CD4-positive, alpha-beta T cell treated with Interleukin-15 for 4 hours (primary cell): ENCODE data around the gene RAPGEF5.

ENCODE experiments used
- DNase-seq: peaks from one replicate; pipeline ENCODE4 v3.0.0-alpha.2; 2020; ENCODE audit warnings: low spot score

The RAPGEF5 gene

DNA sequence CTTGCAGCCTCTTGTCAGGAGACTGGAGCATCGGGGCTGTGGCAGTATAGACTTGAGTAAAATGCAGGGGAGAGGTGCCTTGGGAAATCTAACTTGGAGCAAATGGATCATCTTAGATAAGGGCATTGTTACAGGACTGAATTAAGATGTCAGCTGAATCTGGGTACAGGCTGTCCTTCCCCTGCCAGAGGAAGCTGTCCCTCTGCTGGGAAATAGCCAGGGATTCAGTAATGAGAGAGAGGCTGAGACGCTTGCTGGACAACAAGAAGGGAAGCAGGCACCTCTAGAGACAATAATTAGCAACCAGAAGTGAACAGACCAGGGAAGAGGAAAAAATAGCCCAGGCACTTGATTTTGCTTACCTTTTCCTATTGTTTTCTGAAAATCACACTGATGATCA lies 20.7 kb upstream of the RAPGEF5 start:
- no peak for DNase-seq

DNA sequence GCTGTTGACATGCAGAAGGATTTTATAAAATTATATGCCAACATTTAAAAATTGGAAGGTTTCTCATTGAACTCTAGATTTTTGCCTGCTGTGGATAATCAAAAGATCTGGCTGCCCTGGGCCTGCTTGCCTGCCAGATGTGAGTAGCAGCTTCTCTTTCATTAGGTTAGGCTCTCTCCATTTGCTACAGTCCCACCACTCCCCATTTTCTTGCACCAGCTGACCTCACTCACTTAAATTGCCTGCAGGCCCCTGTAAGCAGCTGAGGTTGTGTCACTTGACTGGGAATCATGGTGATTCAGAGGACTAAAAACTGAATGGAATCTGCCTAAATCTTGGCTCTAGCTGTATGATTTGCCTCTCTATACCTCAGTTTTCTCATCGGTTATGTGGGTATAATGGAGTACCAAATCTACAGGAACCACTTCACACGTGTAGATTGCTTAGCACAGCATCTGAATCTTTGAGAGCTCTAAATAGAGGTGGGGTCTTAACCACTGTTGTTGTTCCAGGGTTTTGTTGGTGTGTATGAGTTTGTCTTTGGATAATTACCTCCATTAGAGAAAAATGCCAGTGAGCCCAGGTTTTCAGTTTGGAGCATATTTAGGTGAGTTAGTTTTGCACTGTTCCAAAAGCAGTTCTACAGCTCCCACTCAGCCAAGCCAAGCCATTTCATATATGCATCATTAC lies 18.6 kb upstream of the RAPGEF5 start:
- DNase-seq: no peak

DNA sequence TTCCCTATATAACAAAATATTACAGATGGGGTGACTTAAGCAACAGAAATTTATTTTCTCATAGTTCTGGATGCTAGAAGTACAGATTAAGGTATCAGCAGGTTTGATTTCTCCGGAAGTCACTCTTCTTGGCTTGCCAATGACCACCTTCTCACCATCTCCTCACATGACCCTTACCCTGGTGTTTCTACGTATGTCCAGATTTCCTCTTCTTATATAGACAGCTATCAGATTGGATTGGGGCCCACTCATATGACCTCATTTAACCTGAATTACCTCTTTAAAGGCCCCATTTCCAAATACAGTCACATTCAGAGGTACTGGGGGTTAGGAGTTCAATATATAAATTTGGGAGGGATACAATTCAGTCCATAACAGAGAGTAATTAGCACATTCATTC lies 17.0 kb upstream of the RAPGEF5 start:
- DNase-seq: no peak

DNA sequence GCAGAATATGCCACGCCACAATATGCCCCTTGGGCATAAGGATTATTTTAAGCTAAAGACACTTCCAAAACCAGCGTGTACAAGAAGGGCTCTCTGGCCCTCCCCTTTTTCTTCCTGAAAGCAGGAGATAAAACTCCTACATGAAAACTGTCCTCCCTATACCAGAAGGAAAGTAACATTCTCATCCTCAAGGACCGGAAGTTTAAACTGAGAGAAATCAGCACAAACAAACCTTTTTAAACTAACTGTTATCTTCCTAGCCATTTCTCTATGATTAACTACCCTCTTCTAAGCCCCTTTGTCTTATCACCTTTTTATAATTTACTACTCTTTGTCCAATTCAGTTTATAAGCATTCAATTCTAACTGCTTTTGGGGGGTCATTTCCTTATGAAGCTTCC lies 16.4 kb upstream of the RAPGEF5 start:
- no peak for DNase-seq

DNA sequence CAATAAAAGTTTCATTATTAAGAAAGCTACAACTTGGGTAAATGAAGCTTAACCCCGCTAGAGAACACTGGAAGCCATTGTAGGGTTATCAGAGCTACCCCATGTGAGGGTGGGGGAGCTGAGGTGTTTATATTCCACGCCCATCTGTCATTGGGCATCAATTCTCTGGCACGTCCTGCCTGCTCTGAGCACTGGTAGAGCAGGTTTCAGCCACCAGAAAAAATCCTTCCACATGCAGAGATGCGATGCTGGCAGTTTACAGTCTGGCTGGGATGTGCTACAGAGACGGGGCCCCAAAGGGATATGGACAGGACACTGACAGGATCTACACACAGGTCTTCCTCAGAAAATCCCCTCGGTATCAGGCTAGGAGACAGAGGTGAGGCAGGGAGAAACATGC lies 15.9 kb upstream of the RAPGEF5 start:
- no peak for DNase-seq

DNA sequence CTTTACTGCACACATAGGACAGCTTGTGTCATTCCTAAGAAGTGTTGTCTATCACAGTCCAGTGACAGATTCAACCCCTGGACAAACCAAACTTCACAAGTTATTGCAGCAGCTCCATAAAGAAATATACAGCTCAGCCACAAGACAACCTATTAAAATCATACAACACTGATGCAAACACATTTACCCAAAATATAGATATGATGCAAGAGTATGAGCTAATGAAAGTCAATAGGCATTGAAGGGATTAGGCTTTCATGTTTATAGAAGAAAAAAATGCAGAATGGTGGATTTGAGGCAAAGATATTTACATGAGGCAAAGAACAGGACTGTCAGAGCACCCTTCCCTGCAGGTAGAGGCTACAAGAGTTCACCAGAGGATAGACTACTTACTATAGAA lies 14.9 kb upstream of the RAPGEF5 start:
- no peak for DNase-seq

DNA sequence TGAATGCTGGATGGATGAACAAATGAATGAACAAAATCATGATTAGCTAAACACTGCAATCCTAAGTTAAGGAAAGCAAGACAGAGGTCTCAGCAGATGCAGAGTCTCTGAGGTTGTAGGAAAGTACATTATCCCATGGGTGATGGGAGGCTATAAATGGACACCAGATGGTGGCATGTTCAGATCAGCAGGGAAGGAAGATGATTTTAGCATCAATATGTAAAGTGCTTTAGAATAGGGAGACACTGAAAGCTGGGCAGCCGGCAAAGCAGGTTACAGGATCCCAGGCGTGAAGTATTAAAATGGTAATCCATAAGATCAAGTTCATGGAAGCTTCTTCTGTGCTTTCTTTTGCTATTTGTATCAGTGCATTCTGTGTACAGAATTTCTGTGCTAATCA lies 7.9 kb upstream of the RAPGEF5 start:
- DNase-seq: no peak

DNA sequence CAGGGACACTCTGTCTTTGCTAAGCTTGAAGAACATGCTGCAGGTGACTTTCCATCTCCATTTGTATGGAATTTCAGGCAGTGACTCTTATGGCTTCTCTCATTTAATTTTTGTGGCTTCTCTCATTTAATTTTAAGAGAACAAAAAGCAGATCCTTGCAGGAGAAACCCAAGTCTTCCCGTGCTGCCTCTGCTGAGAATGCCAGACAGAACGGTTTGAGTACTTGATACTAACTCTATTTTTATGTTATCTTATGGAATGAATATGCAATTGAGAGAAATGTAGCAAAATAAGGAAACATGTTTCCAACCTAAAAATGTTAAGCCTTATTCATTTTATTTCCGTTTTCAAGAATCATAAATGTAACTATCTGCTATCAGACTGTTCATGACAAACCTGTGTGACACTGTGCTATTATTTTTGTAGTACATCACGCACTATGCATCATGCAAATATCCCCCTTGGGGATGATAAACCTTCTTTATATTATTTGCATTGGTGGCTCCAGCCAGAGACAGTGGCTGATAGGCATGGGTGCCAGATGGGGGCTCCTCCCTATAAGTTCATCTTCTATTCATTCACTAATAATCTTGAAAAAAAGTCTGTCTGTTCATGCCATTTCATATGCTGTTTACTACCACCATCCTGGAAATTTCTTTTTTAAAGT lies 6.9 kb upstream of the RAPGEF5 start:
- no peak for DNase-seq

DNA sequence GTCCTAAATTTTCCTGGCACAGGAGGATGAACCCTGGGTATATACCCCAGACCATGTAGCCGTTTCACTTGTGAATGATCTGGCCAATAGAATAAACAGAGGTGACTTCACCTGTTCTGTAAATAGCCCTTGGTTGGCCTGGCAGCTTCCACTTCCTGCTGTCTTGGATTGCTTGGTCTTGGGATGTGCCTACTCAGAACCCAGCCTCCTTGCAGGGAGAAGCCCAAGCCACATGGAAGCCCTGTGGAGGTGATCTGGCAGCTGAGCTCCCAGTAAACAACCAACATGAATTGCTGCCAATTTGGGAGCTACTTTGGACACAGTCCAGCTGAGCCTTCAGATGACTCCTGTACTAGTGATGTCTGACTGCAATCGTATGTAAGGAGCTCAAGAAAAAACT lies 4.8 kb upstream of the RAPGEF5 start:
- no peak for DNase-seq

DNA sequence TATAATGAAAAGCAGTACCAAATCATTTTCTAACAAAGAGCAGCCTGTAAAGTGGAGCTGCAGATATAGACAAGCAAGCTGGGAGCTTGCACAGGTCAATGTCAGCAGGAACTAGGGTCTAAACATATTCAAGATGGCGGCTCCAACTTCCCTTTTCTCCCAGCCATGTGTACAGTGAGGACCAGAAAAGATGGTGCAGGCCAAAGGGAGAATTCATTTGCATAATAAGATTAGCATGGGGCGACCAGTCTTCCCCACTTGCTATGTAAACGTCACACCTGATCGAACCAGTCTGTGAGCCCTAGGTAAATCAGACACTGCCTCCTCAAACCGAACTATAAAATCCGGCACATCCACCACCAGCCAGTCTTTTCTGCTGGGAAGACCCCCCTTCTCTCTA lies 4.4 kb upstream of the RAPGEF5 start:
- DNase-seq: no peak

DNA sequence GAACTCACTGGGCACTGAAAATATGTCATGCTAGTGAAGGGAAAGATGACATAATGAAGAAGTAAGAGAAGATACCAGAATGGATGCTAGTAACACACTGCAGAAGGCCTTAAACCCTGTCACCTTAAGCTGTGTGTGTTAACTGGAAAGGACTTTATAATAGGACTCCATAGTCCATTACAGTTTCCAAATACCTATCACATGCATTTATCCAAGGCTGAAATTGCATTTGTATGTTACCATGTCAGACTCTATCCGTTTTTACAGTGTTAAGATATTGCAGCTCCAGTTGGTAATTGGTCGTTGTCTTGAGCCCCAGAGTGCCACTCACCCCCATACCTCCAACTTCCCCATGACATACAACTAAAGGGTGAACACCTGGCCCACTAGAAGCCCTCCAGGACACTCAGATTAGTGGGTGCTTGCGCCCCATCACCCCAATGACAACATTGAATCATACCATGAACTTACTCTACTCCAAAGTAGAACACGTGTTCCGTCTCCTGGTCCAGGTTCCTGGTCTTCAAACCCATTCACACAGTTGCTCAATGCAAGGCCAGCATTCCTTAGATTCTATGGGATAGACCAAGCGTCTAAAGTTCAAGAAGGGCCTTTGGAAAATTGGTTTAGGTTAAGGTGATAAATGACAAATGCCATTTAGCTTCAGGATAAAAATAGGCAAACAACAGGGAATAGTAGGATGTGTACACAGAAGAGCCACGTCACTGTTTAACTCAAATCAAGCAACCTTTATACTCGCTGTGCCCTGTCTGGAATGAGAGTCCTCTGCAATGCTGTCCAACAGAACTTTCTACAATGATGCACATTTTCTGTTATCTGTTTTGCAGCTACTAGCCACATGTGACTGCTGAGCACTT lies 2.1 kb upstream of the RAPGEF5 start:
- no peak for DNase-seq

DNA sequence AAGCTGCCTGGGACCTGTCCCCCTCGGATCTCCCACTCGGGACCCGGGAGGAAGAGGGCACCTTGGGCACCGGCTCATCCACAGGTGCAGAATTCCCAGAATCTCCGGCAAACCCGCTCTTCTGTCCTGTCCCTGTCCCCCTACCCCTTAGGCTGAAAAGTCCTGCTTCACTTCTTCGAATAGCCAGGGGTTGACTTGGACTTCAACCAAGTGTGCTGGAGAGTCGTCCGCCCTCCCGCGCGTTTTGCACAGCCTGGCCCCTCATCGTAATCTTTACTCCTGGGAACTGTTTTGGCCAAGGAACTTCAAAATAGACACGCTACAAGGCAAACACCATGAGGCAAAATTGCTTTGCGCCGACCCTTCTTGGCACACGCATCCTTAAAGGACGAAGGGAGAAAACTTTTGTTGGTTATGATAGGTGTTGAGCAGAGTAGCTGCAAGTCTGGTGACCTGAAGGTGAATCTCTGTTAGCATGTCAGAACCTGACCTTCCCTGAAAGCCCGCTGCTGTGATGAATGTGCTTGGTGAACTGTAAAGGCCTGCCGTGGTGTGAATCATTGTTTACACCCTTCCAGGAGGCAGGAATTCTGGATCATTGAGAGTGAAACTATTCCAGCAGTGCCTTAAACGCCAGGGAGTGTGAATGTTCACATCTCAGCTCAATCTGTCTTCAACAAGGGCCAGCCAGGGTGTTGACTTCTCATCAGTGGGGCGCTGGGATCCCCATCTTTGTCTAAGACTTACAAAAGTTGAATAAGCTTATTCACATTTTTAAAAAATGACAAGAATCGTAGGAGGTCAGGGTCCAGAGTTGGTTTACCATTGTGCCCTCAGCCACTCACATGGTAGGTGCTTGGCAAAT lies 589 bp upstream of the RAPGEF5 start:
- DNase-seq: no peak

DNA sequence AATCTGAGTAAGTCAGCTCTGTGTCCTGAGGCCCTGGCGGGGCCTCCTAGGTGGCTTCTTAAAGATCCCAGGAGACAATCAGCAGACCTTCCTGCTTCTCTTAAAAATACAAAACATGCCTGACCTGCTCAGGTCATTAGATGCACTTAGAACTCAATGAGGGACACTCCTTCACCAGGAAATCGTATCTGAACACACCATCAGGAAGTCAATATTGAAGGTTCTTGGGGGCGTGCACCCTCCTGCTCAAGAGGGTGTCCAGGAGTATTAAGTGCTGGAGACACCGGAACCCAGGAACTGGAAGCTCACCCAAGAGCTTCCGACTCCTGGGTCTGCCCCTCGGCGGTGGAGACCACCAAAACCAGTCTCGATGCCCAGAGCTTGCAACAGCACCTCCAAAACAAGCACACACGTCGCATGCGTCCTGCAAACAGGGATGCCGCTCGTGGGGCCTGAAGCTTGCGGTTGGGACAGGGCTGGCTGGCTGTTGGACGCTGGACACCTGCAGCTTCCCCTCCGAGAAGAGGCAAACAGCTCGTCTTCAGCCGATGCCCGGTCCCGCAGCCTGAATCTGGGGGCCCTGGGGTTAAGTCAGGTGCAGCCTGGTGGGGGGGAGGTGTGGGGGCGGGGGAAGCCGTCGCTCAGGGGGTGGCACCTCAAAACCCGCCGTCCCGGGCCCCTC lies 803 bp downstream of the RAPGEF5 start:
- DNase-seq: no peak

DNA sequence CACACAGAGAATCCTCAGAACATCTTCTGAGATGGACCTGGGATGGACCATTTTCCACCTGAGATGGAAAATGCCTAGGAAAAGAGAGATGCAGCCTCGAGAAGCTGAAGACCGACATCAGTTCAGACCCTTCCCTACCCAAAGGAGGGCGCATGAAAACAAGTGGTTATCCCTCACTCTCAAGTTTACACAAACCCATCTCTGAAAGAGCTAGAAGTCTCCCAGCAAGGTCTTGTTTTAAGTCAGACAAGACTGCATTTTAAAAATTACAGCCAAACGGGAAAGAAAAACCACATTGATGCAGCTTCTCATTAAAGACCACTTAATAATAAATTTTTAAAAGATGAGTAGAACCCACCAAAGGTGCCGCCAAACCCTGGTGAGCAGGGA lies 1.3 kb downstream of the RAPGEF5 start:
- no peak for DNase-seq

DNA sequence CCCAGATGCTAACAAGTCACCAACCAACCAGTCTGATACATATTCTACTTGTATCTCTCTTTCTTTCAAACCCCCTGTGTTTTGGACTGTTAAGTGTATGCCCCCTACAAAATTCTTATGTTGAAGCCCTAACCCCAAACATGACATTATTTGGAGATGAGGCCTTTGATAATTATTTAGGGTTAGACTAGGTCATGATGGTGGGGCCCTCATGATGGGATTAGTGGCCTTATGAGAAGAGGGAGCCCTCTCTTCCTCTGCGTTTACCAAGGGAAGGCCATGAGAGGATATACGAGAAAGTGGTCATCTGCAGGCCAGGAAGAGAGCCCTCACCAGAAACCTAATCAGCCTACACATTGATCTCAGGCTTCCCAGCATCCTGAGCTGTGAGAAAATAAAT lies 2.5 kb downstream of the RAPGEF5 start:
- DNase-seq: no peak

DNA sequence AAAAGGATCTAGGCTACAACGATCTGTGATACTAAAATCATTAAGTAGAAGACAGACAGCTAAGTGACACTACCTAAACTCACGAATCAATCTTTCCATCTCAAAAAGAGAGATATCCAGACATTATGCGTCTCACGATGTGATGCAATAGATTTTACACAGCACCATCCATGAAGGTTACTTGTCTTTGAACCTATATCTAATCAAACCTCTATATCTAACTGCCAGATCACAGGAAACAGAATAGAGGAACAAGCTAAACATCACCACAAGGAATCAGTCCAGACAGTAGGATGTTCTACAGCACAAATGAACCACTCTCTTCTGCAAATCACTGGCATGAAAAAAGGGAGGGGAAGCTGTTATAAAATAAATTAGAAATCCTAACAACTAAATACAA lies 4.1 kb downstream of the RAPGEF5 start:
- DNase-seq: no peak

DNA sequence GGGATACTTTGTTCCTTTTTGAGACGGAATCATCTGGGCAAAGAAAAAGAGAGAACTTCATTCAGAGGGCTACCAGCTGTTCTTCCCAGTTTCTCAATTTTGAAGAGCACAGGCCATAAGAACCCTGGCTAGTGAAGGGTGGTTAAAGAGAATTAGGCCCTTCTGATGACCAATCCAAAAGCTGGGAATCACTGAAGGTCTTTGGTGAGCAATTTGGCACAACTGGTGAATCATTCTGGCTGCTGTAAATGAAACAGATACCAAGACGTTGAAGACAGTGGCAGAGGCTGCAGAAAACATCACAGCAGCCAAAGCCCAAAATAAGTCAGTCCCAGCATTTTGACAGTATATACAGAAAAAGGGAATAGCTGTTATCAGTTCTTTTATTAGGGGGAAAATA lies 5.1 kb downstream of the RAPGEF5 start:
- no peak for DNase-seq

DNA sequence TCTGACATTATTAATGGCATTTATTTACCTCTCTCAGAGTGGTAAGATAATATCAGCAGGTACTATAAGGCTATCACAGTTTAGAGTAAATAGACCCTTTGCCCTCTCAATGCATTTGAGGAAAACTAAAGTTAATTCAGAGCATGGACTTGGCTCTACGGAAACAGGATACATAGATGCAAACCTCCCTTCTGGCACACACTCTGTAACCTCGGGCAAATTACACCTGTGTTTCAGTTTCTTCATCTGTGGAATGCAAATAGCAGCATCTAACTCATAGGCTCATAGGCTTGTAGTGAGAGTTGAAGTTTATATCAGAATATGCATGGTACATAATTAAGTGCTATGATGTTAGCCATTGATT lies 5.6 kb downstream of the RAPGEF5 start:
- no peak for DNase-seq

DNA sequence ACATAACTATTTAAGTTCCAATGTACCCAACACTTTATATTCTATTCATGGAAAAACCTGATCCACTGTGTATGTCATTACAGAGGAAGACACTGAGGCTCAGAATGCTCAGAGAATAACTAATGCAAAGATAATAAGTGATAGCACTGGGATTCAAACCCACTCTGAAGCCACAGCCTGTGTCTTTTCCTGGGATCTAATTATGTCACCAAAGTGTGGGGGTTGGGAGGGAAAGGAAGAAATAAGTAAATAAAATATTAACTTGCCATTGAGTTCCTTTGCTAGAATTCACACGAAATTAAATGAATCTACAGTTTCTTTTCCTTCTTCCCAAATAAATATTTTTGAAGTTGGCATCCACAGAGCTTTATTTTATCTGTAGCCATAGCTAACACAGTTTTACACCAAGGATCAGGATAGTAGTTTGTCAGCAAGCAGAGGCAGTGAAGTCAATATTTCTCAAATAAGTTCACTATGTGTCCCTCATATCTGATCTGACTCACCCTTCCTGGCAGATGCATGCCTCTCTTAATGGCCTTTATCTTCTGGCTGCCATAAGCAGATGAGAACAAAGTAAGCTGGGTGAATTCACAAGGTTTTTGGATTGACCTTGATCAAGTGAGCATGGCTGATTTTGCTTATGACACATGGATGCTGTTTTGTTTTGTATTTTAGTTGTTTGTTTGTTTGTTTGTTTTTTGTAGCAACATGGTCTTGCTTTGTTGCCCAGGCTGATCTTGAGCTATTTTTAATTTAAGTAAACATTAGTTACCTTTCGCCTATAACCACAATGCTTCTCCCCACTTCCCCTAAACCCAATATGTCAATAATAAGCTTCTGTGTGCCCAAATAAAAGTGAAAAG lies 6.3 kb downstream of the RAPGEF5 start:
- no peak for DNase-seq

DNA sequence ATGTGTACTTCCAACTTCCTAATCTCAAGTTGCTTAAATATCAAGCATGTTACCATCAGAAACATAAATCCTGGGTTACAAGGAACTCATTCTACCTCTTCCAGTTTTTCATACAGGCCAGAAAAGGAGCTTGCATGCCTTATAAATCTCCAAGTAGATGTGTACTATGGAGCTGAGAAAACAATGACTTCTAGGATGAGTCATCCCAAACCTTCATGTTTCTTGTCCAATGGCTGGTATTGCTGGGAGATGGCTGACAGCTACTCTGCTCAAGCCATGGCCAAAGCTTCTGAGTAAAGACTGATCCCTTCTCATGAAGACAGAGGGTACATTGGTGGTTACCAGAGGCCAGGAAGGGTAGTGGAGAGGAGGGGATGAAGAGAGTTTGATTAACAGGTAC lies 8.6 kb downstream of the RAPGEF5 start:
- no peak for DNase-seq
